ENCODE measurements around the gene LETM1.

Gene LETM1

GRCh38 chr4:1766106-1767060 lies 89.6 kb downstream of the LETM1 start:
- no peak for DNase-seq (ENCODE audit: low read depth in 2 of 3, low spot score in 2 of 3)

- no peak for DNase-seq (ENCODE audit: low read depth in 2 of 3, low spot score in 2 of 3)
Observed at GRCh38 chr4:1765409-1766072, 90.4 kb downstream of the LETM1 start.

GRCh38 chr4:1764670-1765069 lies 91.3 kb downstream of the LETM1 start:
- no peak for DNase-seq (ENCODE audit: low read depth in 2 of 3, low spot score in 2 of 3)

GRCh38 chr4:1763550-1764080 lies 92.3 kb downstream of the LETM1 start:
- no peak for DNase-seq (ENCODE audit: low read depth in 2 of 3, low spot score in 2 of 3)

- DNase-seq (ENCODE audit: low read depth in 2 of 3, low spot score in 2 of 3) = no peak
Observed at GRCh38 chr4:1763070-1763549, 92.8 kb downstream of the LETM1 start.

- no peak for DNase-seq (ENCODE audit: low read depth in 2 of 3, low spot score in 2 of 3)
Observed at GRCh38 chr4:1762264-1763010, 93.5 kb downstream of the LETM1 start.
